Gastroesophageal sphincter (tissue), 3 donors: ENCODE data around the gene DDX55.

ENCODE experiments used
- CTCF ChIP-seq, 4 experiments: fragments of 200-600 bp in 2 of 4; fragments of 450-650 bp in 2 of 4; sonication (generic) in 1 of 4; IDR thresholded peaks; one replicate each; pipeline ENCODE4 v1.5.1; 2017 to 2019; ENCODE audit warnings: antibody characterized with exemption in 4 of 4, mild to moderate bottlenecking in 2 of 4, moderate library complexity in 2 of 4
- POLR2AphosphoS5 ChIP-seq: sonication (generic); formaldehyde crosslinking; IDR thresholded peaks from one replicate; pipeline ENCODE4 v1.6.1; 2017; ENCODE audit warnings: antibody characterized with exemption

- no peak for TF ChIP-seq CTCF (IDR thresholded peaks at IDR 0.05)
- TF ChIP-seq POLR2AphosphoS5: no peak
Observed at GRCh38 chr12:123643911-123644310, 42.0 kb downstream of the DDX55 start.
